Small intestine (tissue), 7 donors: ENCODE data around the gene LCN2. TPM values are rescaled to one million over a fixed set of nuclear protein-coding genes. Genes with fewer than 3 reads are reported as not detected.

Experiments used
- DNase-seq, 2 donors: peaks; one replicate each; pipeline versions ENCODE4 v3.0.0 to v3.0.0-alpha.2; 2013
- FAIRE-seq: peaks from 2 replicates; lab custom pipeline; 2012; peaks lifted over from hg19 to GRCh38; lab: Jason Lieb, UNC
- H3K27ac ChIP-seq, 3 donors: one replicate each; pipeline ENCODE4 v1.5.1; 2013; ENCODE audit warnings: low read length in 2 of 3, mild to moderate bottlenecking in 2 of 3, control low read depth in 1 of 3, inconsistent platforms in 1 of 3, low read depth in 1 of 3, moderate library complexity in 1 of 3
- H3K27me3 ChIP-seq, 3 donors: one replicate each; pipeline ENCODE4 v1.6.1; 2013; ENCODE audit warnings: low read length in 3 of 3, inconsistent platforms in 1 of 3; ENCODE audit not compliant: control insufficient read depth in 3 of 3, insufficient read depth in 3 of 3
- H3K36me3 ChIP-seq, 3 donors: one replicate each; pipeline ENCODE4 v1.6.1; 2013; ENCODE audit warnings: low read length in 3 of 3, inconsistent platforms in 1 of 3, low read depth in 1 of 3, mild to moderate bottlenecking in 1 of 3, moderate library complexity in 1 of 3; ENCODE audit not compliant: control insufficient read depth in 3 of 3, insufficient read depth in 2 of 3
- H3K4me1 ChIP-seq, 3 donors: one replicate each; pipeline ENCODE4 v1.6.1; 2013; ENCODE audit warnings: low read length in 2 of 3, inconsistent platforms in 1 of 3, low read depth in 1 of 3, mild to moderate bottlenecking in 1 of 3, moderate library complexity in 1 of 3; ENCODE audit not compliant: control insufficient read depth in 3 of 3, insufficient read depth in 2 of 3
- H3K4me3 ChIP-seq, 3 donors: one replicate each; pipeline ENCODE4 v1.5.1; 2013; ENCODE audit warnings: low read length in 3 of 3, control low read depth in 1 of 3, inconsistent platforms in 1 of 3, low read depth in 1 of 3, mild to moderate bottlenecking in 1 of 3, moderate library complexity in 1 of 3
- H3K9me3 ChIP-seq, 2 donors: one replicate each; pipeline ENCODE4 v1.6.1; 2013; ENCODE audit warnings: low read depth in 1 of 2, low read length in 1 of 2; ENCODE audit not compliant: control insufficient read depth in 2 of 2, insufficient read depth in 1 of 2
- WGBS, 3 donors: extraction: QIAGEN DNeasy Blood & Tissue Kit; methylation state at CpG; one replicate each; pipeline ENCODE4 v1.1.7; 2013; 5-methylcytosine and 5-hydroxymethylcytosine counted together
- polyA plus RNA-seq, 4 donors: library from polyadenylated mRNA; stranded (reverse) in 3 of 4; unstranded in 1 of 4; fragments of 200-250 nt in 3 of 4; fragments of 120-200 nt in 1 of 4; gene quantifications; one replicate each; pipeline versions ENCODE4 v1.2.1 to v1.2.3, GENCODE V29; 2013
- donor health status: healthy with polysubstance abuse.
- donor health status: control.
- donor health status: control.
- donor health status: Bipolar disorder and iron deficiency.
- donor health status: healthy.

Gene LCN2
- polyA plus RNA-seq, 4 donors, result 1.6 to 582 (median 3.7) TPM

DNA sequence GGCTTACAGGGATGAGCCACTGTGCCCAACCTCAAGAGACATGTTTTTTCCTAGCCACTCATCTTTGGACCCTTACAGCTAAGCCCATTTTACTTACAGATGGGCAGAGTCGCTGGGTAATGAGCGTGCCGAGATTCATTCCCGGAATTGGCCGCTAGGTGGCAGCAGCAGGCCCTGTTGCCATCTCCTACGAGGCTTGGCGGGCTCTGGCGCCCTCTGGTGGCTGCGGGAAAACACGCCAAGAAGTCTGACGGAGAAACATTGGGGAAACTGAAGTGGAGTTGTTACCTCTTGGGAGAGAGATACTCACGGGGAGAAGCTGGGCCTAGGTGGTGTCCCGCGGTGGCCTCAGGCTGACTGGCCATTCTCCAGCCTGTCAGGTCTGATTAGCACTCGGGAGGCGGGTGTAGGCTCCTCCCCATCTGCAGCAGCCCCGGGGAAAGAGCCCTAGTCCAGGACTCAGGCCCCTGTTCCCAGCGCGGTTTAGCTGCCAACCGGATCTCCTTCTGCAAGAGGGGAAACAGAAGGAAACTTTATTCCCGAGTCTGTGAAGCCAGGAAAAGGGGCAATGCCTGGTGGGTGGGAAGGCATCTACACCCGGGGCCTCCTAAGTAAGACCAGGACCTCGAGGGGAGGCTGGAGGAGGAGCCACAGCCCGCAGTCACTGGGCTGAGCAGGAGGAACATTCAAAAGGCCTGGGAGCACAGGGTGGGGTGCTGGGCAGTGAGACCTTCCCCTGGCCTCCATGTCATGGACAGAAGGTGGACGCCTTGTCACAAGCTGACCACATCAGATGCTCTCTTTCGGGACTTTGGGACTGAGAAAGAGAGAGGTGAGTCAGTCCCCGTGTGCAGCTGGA, 31.4 kb upstream of the LCN2 start:
- Histone ChIP-seq H3K27me3 (no peaks in the 10 kb centered on the region), H3K36me3 (peaks cover 6 to 78% (median 9%) of the 10 kb centered on the region in 3 donors), H3K9me3 (peaks cover 0 to 8% of the 10 kb centered on the region in 2 donors), H3K4me3 (peak overlapping the region in 1 of 3 donors; percentile 11), H3K4me1 (peaks cover 0 to 45% (median 2%) of the 10 kb centered on the region in 3 donors), H3K27ac (peak overlapping the region in 1 of 3 donors; percentile 35)
- 14 to 20% (median 16%) methylated on average over 26 to 27 of the region's 27 CpGs for WGBS, 3 donors
- DNase-seq (peak; percentile 88 to 95), FAIRE-seq (no peak)

DNA sequence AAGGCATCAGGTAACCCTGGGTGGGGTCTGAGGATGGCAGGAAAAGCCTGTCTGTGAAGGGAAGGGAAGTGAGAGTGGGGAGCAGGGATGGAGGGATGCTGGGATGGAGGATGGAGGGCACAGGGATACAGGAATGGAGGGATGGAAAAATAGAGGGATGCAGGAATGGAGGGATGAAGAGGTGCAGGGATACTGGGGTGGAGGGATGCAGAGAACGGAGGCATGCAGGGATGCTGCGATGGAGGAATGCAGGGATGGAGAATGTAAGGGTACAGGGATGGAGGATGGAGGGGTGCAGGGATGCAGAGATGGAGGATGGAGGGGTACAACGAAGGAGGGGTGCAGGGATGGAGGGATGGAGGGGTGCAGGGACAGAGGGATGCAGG, 30.8 kb upstream of the LCN2 start:
- Histone ChIP-seq H3K9me3 (peaks cover 0 to 4% of the 10 kb centered on the region in 2 donors), H3K27me3 (no peaks in the 10 kb centered on the region), H3K36me3 (peaks cover 7 to 78% (median 9%) of the 10 kb centered on the region in 3 donors), H3K27ac (no peak overlapping the region), H3K4me3 (no peak overlapping the region), H3K4me1 (peaks cover 0 to 40% (median 2%) of the 10 kb centered on the region in 3 donors)
- DNase-seq, result no peak
- WGBS, 3 donors, result 56 to 63% (median 59%) methylated on average over 3 of the region's 3 CpGs
- FAIRE-seq, result no peak

DNA sequence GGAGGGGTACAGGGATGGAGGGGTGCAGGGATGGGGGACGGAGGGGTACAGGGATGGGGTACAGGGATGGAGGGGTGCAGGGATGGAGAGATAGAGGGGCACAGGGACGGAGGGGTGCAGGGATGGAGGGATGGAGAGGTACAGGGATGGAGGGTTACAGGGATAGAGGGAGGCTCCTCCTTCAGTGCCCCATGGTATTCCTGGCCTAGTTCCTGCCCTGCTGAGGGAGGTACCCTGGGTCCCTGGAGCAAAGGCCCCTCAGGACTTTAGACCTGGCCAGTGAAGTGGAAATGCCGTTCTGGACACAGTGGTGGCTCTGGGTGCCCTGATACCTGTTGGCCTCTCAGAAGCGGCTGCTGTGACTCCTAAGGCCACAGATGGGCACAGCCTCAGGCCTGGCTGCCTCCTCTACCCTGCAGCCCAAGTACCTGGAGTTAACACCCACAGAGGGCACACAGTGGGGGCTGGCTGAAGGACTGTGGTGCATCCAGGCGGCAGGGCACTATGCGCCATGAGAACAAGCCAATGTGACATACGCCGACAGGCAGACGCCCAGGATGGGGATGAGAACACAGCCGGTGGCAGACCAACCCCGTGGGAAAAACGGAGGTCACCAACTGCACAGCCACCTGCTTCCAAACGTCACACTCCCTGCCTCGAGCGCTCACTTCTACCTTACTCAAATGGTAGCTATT, 30.1 kb upstream of the LCN2 start:
- DNase-seq (no peak), FAIRE-seq (no peak)
- Histone ChIP-seq H3K9me3 (no peaks in the 10 kb centered on the region), H3K4me3 (no peak overlapping the region), H3K27ac (no peak overlapping the region), H3K27me3 (no peaks in the 10 kb centered on the region), H3K4me1 (peaks cover 0 to 34% (median 2%) of the 10 kb centered on the region in 3 donors), H3K36me3 (peaks cover 7 to 79% (median 9%) of the 10 kb centered on the region in 3 donors)
- 69 to 81% (median 74%) methylated on average over 14 to 15 of the region's 15 CpGs for WGBS, 3 donors

DNA sequence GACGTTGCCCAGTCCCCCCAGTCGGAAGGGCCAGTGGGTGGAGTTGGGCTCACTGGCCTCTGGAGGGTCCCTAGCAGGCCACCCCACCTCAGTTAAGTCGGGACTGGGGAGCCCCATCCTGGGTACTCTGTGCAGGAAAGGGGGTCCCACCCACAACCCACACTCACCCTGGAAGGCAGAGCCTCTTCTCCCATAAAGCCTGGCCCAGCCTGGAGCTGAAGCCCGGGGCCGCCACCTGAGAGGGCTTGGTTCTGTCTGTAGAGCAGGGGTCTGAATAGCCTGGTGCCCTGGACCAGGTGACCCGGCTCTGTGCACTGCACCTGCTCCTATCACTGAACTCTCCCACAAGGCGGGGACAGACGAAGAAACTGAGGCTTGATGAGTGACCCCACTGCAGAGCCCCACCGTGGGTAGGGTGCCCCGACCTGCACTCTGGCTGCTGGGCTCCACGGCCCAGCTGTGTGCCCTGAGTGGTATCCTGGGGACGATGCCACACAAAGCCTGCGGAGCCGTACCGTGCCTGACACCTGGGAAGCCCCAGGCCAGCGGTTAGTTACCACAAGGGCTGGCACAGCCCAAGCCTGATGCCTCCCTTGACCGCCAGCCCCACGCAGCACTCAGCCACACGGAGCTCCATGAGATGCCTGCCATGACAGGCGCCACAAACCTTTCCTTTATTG, 29.1 kb upstream of the LCN2 start:
- no peak for DNase-seq
- no peaks in the 10 kb centered on the region for H3K9me3 ChIP-seq
- H3K36me3 ChIP-seq, result peaks cover 7 to 80% (median 9%) of the 10 kb centered on the region in 3 donors
- no peak overlapping the region for H3K27ac ChIP-seq
- H3K4me1 ChIP-seq, result peaks cover under 1 to 24% (median 2%) of the 10 kb centered on the region in 3 donors
- WGBS, 3 donors, result 83 to 88% (median 85%) methylated on average over 20 of the region's 20 CpGs
- no peak overlapping the region for H3K4me3 ChIP-seq
- H3K27me3 ChIP-seq, result no peaks in the 10 kb centered on the region
- no peak for FAIRE-seq

DNA sequence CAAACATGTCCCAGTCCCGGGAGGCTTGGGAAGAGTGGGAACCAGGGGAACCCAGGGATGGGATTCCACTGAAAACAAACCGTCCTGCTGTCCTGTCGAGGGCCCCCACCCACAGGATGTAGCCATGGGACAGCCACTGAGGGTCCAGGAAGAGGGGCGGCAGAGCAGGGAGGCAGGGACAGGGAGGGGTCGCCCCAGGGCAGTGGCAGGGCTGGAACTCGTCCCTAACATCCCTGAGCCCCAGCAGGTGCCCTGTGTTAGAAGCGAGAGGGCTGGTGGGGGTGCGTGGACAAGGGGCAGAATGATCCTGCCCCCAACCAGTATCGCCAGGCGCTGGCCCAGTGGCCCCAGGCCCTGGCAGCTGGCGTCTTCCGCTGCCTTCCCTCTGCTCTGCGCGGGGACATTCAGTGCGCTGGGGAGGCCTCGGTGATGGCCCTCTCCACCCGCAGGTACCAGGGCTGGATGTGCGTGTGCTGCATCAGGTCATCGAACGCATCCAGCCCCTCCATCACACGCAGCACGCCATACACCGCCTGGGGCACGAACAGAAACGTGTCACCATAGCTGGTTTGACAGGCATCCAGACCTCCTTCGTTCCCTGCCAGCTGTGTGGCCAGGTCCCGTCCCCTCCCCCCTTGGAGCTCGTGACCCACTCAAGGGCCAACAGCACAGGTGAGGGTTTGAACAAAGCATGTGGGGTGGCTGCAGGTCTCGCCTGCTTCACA, 28.4 kb upstream of the LCN2 start:
- Histone ChIP-seq H3K4me3 (no peak overlapping the region), H3K27ac (no peak overlapping the region), H3K9me3 (no peaks in the 10 kb centered on the region), H3K4me1 (peaks cover under 1 to 21% (median 4%) of the 10 kb centered on the region in 3 donors), H3K36me3 (peaks cover 7 to 81% (median 9%) of the 10 kb centered on the region in 3 donors), H3K27me3 (no peaks in the 10 kb centered on the region)
- 85 to 89% (median 88%) methylated on average over 26 to 29 of the region's 29 CpGs for WGBS, 3 donors
- no peak for FAIRE-seq
- DNase-seq, result no peak

DNA sequence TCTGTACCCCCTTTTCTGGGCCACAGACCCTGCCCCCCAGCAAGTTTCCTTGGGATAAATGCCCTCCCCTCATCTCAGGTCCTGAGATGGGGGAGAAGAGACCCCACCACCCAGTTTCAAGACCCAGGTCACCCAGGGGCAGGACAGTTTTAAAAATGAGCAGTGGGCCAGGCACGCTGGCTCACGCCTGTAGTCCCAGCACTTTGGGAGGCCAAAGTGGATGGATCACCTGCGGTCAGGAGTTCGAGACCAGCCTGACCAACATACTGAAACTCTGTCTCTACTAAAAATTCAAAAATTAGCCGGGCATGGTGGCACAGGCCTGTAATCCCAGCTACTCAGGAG, 27.8 kb upstream of the LCN2 start:
- no peak for DNase-seq
- 93 to 97% (median 97%) methylated on average over 5 of the region's 5 CpGs for WGBS, 3 donors
- peaks cover 0 to 21% (median 4%) of the 10 kb centered on the region in 3 donors for H3K4me1 ChIP-seq
- no peak overlapping the region for H3K4me3 ChIP-seq
- no peak for FAIRE-seq
- no peaks in the 10 kb centered on the region for H3K9me3 ChIP-seq
- H3K36me3 ChIP-seq, result peaks cover 7 to 79% (median 9%) of the 10 kb centered on the region in 3 donors
- no peak overlapping the region for H3K27ac ChIP-seq
- no peaks in the 10 kb centered on the region for H3K27me3 ChIP-seq

DNA sequence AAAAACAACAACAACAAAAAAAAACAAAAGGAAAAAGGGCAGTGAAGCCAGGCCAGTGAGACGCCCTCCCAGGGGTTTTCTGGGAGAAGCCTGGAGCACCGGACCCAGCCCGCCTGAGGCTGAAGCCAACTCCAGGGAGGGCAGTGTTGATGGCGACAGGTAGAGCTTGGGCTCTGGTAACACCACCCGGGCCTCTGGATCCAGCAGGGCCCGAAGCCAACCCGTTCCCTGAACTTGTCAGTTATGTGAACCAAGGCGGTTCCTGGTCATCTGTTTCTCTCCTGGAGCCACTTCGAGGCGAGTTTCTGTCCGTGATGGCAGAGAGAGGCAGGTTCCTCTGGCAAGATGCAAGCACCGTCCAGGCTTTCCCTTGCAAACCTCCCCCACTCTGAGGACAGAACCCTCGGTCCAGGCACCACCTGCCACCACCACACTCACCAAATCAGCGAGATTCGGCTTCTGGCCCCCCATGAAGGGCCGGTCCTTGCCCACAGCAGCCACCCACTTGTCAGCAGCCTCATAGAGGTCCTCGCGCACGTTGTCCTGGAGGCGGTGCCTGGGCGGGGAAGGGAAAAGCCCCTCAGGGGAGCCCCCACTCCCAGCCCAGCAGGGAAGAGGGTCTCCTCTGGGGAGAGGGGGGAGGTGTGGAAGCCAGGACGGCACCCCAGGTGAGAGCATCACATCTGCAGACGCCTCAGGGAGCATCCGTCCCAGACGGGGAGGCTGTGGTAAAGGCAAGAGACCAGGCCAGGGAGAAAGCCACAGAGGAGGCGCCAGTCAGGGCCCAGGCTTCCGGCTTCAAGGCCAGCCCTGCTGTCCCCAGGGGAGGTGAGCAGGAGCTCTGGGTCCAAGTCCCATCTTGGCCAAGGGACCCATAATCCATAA, 27.1 kb upstream of the LCN2 start:
- Histone ChIP-seq H3K27ac (no peak overlapping the region), H3K27me3 (no peaks in the 10 kb centered on the region), H3K4me3 (no peak overlapping the region), H3K4me1 (peaks cover 0 to 22% (median 4%) of the 10 kb centered on the region in 3 donors), H3K36me3 (peaks cover 7 to 76% (median 9%) of the 10 kb centered on the region in 3 donors), H3K9me3 (no peaks in the 10 kb centered on the region)
- FAIRE-seq (no peak), DNase-seq (no peak)
- 85 to 90% (median 89%) methylated on average over 26 to 27 of the region's 27 CpGs for WGBS, 3 donors
